Hepatocyte (in vitro differentiated cells): ENCODE measurements around the gene ANKRD44. TPM values are rescaled to one million over a fixed set of nuclear protein-coding genes. Genes with fewer than 3 reads are reported as not detected.

ENCODE experiments used
- DNase-seq: peaks from one replicate; pipeline ENCODE4 v3.0.0-alpha.2; 2016; ENCODE audit warnings: low spot score
- H2AFZ ChIP-seq: fragments of 200-600 bp; sonication (generic); 2 replicates; pipeline ENCODE4 v1.6.0; 2016; ENCODE audit warnings: antibody characterized with exemption, mild to moderate bottlenecking
- H3K27ac ChIP-seq: fragments of 200-600 bp; sonication (generic); 2 replicates; pipeline ENCODE4 v1.5.1; 2016; ENCODE audit warnings: mild to moderate bottlenecking
- H3K27me3 ChIP-seq: fragments of 200-600 bp; sonication (generic); 2 replicates; pipeline ENCODE4 v1.6.1; 2016
- H3K36me3 ChIP-seq: fragments of 200-600 bp; sonication (generic); replicated peaks from 2 replicates; pipeline ENCODE4 v1.5.1; 2016; ENCODE audit warnings: low read depth; ENCODE audit not compliant: insufficient read depth
- H3K4me1 ChIP-seq: fragments of 200-600 bp; sonication (generic); 2 replicates; pipeline ENCODE4 v1.5.1; 2016; ENCODE audit warnings: mild to moderate bottlenecking, moderate library complexity; ENCODE audit not compliant: insufficient read depth
- H3K4me2 ChIP-seq: fragments of 200-600 bp; sonication (generic); 2 replicates; pipeline ENCODE4 v1.6.0; 2016
- H3K4me3 ChIP-seq: fragments of 200-600 bp; sonication (generic); 2 replicates; pipeline ENCODE4 v1.5.1; 2016; ENCODE audit warnings: mild to moderate bottlenecking
- H3K79me2 ChIP-seq: fragments of 200-600 bp; sonication (generic); 2 replicates; pipeline ENCODE4 v1.6.0; 2017; ENCODE audit warnings: mild to moderate bottlenecking
- H3K9me2 ChIP-seq: fragments of 200-600 bp; sonication (generic); replicated peaks from 2 replicates; pipeline ENCODE4 v1.6.0; 2017; ENCODE audit warnings: mild to moderate bottlenecking; ENCODE audit not compliant: insufficient read depth
- H3K9me3 ChIP-seq: fragments of 200-600 bp; sonication (generic); 2 replicates; pipeline ENCODE4 v1.5.1; 2016; ENCODE audit warnings: low read depth, mild to moderate bottlenecking
- H4K20me1 ChIP-seq: fragments of 200-600 bp; sonication (generic); 2 replicates; pipeline ENCODE4 v1.6.0; 2016; ENCODE audit warnings: mild to moderate bottlenecking; ENCODE audit not compliant: insufficient read depth, poor library complexity, severe bottlenecking
- CTCF ChIP-seq: fragments of 200-600 bp; sonication (generic); IDR thresholded peaks from 2 replicates; pipeline ENCODE4 v1.5.1; 2016; ENCODE audit warnings: antibody characterized with exemption, mild to moderate bottlenecking; ENCODE audit not compliant: poor library complexity
- EZH2 ChIP-seq: fragments of 200-600 bp; sonication (generic); IDR thresholded peaks from 2 replicates; pipeline ENCODE4 v1.6.1; 2016; ENCODE audit warnings: antibody characterized with exemption, mild to moderate bottlenecking, borderline replicate concordance
- EZH2phosphoT487 ChIP-seq: fragments of 200-600 bp; sonication (generic); IDR thresholded peaks from one replicate; pipeline ENCODE4 v1.6.1; 2018; ENCODE audit warnings: antibody characterized with exemption, mild to moderate bottlenecking, low read depth, moderate library complexity; ENCODE audit not compliant: unreplicated experiment, severe bottlenecking
- WGBS: methylation state at CpG from one replicate; pipeline ENCODE4 v1.1.6; 2016; ENCODE audit warnings: low lambda C conversion rate; ENCODE audit errors: missing lambda C conversion rate; 5-methylcytosine and 5-hydroxymethylcytosine counted together
- polyA plus RNA-seq: library from polyadenylated mRNA; unstranded; fragments of >200 nt; fragmentation: Nextera tagmentation; extraction: Ambion mirVana; gene quantifications from 2 replicates; pipeline ENCODE4 v1.2.1, GENCODE V29; 2016
- total RNA-seq: library from RNA; depleted of rRNA; stranded (reverse); fragments of >200 nt; gene quantifications from 2 replicates; pipeline ENCODE4 v1.2.3, GENCODE V29; 2014

The ANKRD44 gene
- total and polyA plus RNA-seq, 2 experiments from 2014 or later = 5.9 to 9.1 TPM

DNA sequence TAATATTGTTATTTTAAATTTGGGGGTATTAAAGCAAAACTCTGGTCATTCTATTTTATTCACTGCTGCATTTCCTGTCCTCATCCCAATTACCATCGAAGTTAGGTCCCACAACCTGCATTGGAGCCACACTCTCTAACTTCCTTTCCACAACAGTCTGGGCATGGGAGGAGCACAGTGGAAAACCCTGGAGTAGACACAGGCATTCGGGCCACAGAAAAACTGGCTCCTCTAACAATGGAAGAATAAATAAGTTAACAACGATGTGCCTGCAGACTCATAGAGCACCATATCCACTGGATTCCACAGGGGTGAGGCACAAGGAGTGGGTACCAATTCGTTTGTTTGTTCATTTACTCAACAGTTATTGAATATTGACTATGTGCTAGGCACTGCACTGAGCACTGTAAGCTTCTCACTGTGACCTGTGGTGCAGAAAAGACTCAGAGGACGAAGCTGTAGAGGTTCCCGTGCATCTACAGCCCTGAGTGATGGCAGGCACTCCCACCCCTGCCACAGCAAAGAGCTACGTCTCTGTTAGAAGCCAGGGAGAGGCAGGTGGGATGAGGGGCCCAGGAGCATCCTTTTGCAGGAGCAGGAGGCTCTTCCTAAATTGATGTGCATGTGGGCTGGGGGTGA lies 229.9 kb downstream of the ANKRD44 start:
- WGBS = 78% methylated on average over 7 of the region's 7 CpGs
- no peak overlapping the region for H3K4me2 ChIP-seq
- H3K9me2 ChIP-seq = no peaks in the 10 kb centered on the region

DNA sequence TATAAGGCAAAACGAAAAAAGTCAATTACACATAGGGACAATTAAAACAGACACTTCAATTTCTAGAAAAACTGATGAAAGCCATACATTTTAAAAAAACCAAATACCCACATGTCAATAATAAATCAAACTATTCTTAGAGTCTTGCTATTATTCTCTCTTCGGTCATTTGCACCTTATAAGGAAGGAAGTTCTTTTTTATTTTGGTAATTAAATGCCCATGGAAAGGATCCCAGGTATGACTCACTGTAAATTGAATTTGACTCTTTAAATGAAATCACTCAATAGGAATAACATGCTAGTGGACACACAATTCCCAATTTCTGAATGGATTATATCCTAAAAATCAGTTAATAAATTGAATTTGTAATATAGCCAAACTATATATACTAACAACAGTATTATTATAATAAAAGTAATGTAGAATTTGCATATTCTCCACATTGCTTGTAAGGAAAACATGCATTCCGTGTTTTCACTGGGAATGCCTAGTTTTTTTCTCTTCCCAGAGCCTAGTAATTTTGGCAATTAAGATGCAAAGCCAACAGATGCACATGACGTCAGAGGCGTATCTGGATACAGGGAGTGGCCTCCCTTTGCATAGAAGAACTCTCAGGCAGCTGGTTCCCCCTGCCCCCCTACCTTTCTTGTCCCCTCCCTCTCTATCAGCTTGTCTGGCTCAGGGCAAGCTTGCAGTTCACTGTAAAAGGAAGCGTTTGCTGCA lies 230.6 kb downstream of the ANKRD44 start:
- Histone ChIP-seq H3K27ac (no peak overlapping the region), H3K36me3 (no peaks in the 10 kb centered on the region), H4K20me1 (no peaks in the 10 kb centered on the region), H3K9me3 (no peaks in the 10 kb centered on the region), H3K27me3 (no peaks in the 10 kb centered on the region), H3K4me1 (no peaks in the 10 kb centered on the region), H3K4me3 (no peak overlapping the region), H3K79me2 (no peaks in the 10 kb centered on the region), H2AFZ (no peak overlapping the region), H3K9me2 (no peaks in the 10 kb centered on the region), H3K4me2 (no peak overlapping the region)
- DNase-seq = no peak
- TF ChIP-seq CTCF (no peak), EZH2 (no peak), EZH2phosphoT487 (no peak)
- WGBS = 81% methylated on average over 6 of the region's 6 CpGs

More for the DNA sequence above, 229.9 kb downstream of the ANKRD44 start:
- Histone ChIP-seq H3K27me3 (no peaks in the 10 kb centered on the region), H3K4me3 (no peak overlapping the region), H3K9me3 (no peaks in the 10 kb centered on the region), H3K36me3 (no peaks in the 10 kb centered on the region), H3K4me1 (no peaks in the 10 kb centered on the region), H2AFZ (no peak overlapping the region), H3K79me2 (no peaks in the 10 kb centered on the region), H4K20me1 (no peaks in the 10 kb centered on the region), H3K27ac (no peak overlapping the region)
- TF ChIP-seq EZH2phosphoT487 = no peak
- TF ChIP-seq CTCF = no peak
- TF ChIP-seq EZH2 = no peak
- DNase-seq = no peak

DNA sequence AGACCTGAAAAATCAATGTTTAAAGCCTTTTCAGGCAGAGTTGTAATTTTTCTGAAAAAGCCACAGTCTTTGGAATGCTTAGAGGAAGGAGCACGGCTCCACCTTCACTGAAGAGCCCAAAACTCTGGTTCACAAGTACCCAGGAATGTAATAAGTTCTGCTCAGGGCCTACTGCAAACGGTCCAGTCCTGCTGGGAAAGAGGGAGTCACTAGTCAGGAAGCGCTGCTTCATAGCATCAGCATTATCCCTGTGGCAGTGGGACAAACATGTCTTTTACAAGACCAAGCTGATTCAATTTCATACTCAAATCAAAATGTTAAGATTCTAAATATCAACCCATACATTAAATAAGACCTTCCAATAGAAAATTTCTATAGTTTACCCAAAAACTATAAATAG lies 231.2 kb downstream of the ANKRD44 start:
- no peak overlapping the region for H3K4me2 ChIP-seq
- no peaks in the 10 kb centered on the region for H3K79me2 ChIP-seq
- H3K9me2 ChIP-seq = no peaks in the 10 kb centered on the region
- H3K27me3 ChIP-seq = no peaks in the 10 kb centered on the region
- no peaks in the 10 kb centered on the region for H3K4me1 ChIP-seq
- WGBS = 73% methylated on average over 3 of the region's 3 CpGs
- no peaks in the 10 kb centered on the region for H3K36me3 ChIP-seq
- no peaks in the 10 kb centered on the region for H3K9me3 ChIP-seq
- TF ChIP-seq EZH2phosphoT487 (no peak), EZH2 (no peak), CTCF (no peak)
- H2AFZ ChIP-seq = no peak overlapping the region
- H4K20me1 ChIP-seq = no peaks in the 10 kb centered on the region
- H3K4me3 ChIP-seq = no peak overlapping the region
- no peak for DNase-seq
- H3K27ac ChIP-seq = no peak overlapping the region
